GM06990 (cell line): ENCODE results near the gene HTATSF1.

Experiments
- DNase-seq: peaks from one replicate; pipeline ENCODE4 v3.0.0-alpha.2; 2011; ENCODE audit not compliant: insufficient read length; ENCODE audit errors: extremely low read depth
- H3K27me3 ChIP-seq: replicated peaks from 2 replicates; pipeline ENCODE4 v1.6.0; 2011; ENCODE audit warnings: low read length; ENCODE audit not compliant: control insufficient read depth, insufficient read depth
- H3K36me3 ChIP-seq: 2 replicates; pipeline ENCODE4 v1.5.1; 2011; ENCODE audit warnings: low read length; ENCODE audit not compliant: control insufficient read depth, insufficient read depth
- H3K4me3 ChIP-seq: replicated peaks from 2 replicates; pipeline ENCODE4 v1.5.1; 2011; ENCODE audit warnings: low read depth, mild to moderate bottlenecking, control low read depth, low read length
- TF ChIP-seq, protein P1 (sequence below): IDR thresholded peaks from 2 replicates; pipeline ENCODE4 v1.5.1; 2011; ENCODE audit warnings: low read length, control low read depth, mild to moderate bottlenecking, inconsistent platforms; ENCODE audit not compliant: insufficient read depth, poor library complexity, severe bottlenecking

Gene HTATSF1

DNA sequence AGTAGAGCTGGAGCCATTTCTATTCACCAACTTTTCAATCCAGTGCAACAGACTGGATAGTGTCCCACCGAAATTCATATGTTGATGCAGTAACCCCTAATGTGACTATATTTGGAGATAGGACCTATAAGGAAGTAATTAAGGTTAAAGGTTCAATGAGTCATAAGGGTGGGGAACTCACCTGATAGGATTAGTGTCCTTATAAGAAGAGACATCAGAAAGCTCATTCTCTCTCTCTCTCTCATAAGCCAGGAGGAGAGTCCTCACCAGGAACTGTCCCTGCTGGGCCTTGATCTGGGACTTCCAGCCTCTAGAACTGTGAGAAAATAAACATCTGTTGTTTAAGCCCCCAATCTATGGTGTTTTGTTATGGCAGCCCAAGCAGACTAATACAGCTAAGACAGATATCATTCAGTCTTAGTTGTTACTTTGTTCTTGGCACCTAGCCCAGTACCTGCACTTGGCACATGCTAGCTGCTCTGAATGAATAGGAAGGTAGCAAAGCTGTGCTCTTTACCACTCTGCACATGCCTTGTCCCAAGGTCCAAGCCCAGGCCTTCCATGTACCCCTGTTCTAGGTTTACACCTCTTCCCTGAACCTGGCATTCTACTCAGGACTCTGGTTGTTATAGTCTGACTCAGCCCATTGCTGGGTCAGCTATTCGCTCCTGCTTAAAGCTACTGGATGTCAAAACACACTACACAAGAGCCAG, 28.8 kb upstream of the HTATSF1 start:
- TF ChIP-seq, protein P1, sequence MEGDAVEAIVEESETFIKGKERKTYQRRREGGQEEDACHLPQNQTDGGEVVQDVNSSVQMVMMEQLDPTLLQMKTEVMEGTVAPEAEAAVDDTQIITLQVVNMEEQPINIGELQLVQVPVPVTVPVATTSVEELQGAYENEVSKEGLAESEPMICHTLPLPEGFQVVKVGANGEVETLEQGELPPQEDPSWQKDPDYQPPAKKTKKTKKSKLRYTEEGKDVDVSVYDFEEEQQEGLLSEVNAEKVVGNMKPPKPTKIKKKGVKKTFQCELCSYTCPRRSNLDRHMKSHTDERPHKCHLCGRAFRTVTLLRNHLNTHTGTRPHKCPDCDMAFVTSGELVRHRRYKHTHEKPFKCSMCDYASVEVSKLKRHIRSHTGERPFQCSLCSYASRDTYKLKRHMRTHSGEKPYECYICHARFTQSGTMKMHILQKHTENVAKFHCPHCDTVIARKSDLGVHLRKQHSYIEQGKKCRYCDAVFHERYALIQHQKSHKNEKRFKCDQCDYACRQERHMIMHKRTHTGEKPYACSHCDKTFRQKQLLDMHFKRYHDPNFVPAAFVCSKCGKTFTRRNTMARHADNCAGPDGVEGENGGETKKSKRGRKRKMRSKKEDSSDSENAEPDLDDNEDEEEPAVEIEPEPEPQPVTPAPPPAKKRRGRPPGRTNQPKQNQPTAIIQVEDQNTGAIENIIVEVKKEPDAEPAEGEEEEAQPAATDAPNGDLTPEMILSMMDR: no peak
- no peak for DNase-seq
- no peaks in the 10 kb centered on the region for H3K27me3 ChIP-seq
- H3K4me3 ChIP-seq: no peak overlapping the region
- no peaks in the 10 kb centered on the region for H3K36me3 ChIP-seq

DNA sequence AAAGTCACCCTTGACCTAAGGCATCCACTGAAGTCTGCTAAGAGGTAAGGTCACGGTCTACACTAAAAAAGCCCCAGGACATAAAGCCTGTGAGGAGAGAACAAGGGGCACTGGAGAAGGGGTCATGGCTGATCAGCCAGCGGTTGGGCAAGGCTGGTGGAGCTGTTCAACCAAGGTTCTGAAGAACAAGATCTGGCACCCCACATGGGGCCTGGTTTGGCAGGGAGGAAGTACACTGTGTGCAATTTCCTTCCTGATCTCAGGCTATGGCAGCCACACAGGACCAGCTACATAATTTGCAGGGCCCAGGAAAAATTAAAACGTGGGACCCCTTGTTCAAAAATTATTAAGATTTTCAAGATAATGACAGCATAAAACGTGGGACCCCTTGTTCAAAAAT, 23.7 kb upstream of the HTATSF1 start:
- no peaks in the 10 kb centered on the region for H3K27me3 ChIP-seq
- no peak overlapping the region for H3K4me3 ChIP-seq
- DNase-seq: no peak
- no peaks in the 10 kb centered on the region for H3K36me3 ChIP-seq
- TF ChIP-seq, protein P1: no peak

DNA sequence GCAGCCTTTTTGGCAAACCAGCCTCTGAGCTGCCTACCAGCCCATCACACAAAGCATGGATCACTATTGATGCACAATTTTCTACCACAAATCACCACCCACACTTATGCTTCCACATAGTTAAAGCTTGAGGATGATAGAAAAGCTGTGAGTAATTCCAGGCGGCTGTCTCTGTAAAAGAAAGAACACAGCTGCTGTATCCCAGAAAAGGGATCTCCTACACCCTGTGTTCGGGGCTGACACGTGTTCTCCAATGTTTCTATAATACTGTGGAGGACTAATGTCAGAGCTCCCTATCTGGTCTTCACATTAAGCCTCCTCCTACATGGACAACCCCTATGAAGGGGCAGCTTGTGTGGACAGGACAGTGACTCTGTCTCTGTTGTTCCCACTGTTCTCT, 22.2 kb upstream of the HTATSF1 start:
- no peaks in the 10 kb centered on the region for H3K27me3 ChIP-seq
- TF ChIP-seq, protein P1: no peak
- no peaks in the 10 kb centered on the region for H3K36me3 ChIP-seq
- H3K4me3 ChIP-seq: no peak overlapping the region
- no peak for DNase-seq

DNA sequence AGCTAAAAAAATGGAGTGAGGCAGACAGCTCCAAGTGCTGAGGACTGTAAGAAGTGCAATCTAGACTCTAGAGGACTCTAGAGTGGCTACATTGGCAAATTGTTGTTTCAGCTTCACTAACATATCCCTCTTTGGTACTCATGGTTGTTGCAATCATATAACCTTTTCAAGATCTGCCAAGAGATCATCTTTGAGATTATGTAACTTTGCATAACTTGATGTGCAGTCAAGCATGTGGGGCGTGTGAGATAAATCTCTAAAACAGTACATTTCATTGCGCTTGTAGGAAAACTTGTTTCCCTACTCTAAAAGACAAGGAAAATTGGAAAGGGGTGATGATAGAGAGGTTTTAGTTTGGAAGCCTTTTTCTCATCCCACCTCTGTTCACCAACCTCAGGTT, 20.9 kb upstream of the HTATSF1 start:
- Histone ChIP-seq H3K27me3 (no peaks in the 10 kb centered on the region), H3K36me3 (no peaks in the 10 kb centered on the region), H3K4me3 (no peak overlapping the region)
- no peak for DNase-seq
- TF ChIP-seq, protein P1: no peak

DNA sequence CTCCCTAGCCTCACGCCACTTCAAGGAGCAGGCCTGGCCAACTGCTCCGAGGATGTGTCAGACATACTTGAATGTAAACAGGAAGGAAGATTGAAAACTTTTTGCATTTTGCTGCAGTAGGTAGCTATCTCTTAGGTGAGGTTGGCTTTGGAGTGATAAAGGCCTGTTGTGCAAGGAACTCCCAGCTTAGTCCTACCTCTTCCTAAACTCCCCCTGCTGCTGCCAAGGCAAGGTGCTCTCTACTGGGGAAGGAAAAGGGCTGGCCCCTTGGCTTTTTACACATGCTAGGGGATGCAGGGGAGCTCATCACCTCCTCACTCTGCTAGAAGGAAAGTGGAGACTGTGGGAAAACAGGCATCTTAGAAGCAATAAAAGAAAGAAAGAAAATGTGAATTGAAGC, 20.4 kb upstream of the HTATSF1 start:
- DNase-seq: no peak
- Histone ChIP-seq H3K4me3 (no peak overlapping the region), H3K36me3 (no peaks in the 10 kb centered on the region), H3K27me3 (no peaks in the 10 kb centered on the region)
- TF ChIP-seq, protein P1: no peak

DNA sequence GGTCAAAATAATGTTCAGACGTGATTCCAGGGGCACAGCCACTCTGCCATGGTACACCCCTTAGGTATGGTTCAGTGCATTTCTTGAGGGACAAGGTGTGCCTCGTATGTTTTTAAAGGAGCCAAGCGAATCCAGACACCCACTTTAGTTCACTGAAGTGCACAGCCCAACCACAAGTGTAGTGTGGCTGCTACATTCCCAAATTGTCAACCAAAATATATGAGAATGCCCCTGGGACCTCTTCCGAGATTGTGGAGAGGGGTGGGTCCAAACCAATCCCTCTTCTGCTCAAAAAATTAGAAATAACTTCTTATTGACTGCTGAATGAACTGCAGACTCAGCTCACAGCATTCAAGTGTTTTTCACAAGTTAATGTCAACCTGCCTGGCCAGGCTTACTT, 17.0 kb upstream of the HTATSF1 start:
- no peaks in the 10 kb centered on the region for H3K36me3 ChIP-seq
- TF ChIP-seq, protein P1: no peak
- no peak for DNase-seq
- H3K27me3 ChIP-seq: no peaks in the 10 kb centered on the region
- no peak overlapping the region for H3K4me3 ChIP-seq
